ENCODE data around the gene OR8B4.

OR8B4 gene, protein sequence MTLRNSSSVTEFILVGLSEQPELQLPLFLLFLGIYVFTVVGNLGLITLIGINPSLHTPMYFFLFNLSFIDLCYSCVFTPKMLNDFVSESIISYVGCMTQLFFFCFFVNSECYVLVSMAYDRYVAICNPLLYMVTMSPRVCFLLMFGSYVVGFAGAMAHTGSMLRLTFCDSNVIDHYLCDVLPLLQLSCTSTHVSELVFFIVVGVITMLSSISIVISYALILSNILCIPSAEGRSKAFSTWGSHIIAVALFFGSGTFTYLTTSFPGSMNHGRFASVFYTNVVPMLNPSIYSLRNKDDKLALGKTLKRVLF

DNA sequence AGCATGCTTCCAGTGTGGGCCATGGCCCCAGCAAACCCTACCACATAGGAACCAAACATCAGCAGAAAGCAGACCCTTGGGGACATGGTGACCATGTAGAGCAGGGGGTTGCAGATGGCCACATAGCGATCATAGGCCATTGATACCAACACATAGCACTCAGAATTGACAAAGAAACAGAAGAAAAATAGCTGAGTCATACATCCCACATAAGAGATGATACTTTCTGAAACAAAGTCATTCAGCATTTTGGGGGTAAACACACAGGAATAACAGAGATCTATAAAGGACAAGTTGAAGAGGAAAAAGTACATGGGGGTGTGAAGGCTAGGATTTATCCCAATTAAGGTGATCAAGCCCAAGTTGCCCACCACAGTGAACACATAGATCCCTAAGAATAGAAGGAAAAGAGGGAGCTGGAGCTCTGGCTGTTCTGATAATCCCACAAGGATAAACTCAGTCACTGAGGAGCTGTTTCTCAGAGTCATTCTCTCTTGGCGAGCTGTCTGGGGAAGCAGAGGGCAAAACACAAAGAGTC, at the start of gene OR8B4:
Gene OR8B4, minus strand, starts transcription at position 488 of the 538 bp plus-strand sequence. Its CDS starts 0 bp downstream, at position 488.
- CTCF ChIA-PET, result interaction anchor here (1.1 kb wide), 1 partner anchor 22 kb away, joined by 3 read pairs; no protein-coding TSS in a partner anchor
- DNase-seq (ENCODE audit: extremely low spot score), result no peak
- POLR2A ChIA-PET, result no interaction called here
- TF ChIP-seq, protein P1, sequence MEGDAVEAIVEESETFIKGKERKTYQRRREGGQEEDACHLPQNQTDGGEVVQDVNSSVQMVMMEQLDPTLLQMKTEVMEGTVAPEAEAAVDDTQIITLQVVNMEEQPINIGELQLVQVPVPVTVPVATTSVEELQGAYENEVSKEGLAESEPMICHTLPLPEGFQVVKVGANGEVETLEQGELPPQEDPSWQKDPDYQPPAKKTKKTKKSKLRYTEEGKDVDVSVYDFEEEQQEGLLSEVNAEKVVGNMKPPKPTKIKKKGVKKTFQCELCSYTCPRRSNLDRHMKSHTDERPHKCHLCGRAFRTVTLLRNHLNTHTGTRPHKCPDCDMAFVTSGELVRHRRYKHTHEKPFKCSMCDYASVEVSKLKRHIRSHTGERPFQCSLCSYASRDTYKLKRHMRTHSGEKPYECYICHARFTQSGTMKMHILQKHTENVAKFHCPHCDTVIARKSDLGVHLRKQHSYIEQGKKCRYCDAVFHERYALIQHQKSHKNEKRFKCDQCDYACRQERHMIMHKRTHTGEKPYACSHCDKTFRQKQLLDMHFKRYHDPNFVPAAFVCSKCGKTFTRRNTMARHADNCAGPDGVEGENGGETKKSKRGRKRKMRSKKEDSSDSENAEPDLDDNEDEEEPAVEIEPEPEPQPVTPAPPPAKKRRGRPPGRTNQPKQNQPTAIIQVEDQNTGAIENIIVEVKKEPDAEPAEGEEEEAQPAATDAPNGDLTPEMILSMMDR (IDR thresholded peaks at IDR 0.05; ENCODE audit: control extremely low read depth, extremely low read depth, low read depth, missing control alignments), result no peak

DNA sequence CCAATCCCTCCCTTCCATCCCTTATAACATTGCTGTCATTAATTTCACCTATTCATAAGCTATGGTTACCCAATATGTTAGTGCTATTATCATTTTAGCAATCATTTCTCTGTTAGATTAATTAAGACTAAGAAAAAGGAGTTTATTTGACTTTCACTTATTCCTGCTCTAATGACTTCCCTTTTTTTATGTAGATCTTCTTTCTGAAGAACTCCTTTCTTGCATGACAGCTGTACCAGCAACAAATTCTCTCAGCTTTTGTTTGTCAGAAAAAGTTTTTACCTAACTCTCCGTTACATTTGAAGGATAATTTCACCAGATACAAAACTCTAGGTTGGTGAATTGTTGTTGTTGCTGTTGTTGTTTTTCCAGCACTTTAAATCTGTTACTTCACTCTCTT, 49.4 kb upstream of the OR8B4 start:
- no peak for DNase-seq (ENCODE audit: extremely low spot score)
- ChIA-PET POLR2A (no interaction called here), CTCF (no interaction called here)
- TF ChIP-seq, protein P1 (IDR thresholded peaks at IDR 0.05; ENCODE audit: control extremely low read depth, extremely low read depth, low read depth, missing control alignments), result no peak

DNA sequence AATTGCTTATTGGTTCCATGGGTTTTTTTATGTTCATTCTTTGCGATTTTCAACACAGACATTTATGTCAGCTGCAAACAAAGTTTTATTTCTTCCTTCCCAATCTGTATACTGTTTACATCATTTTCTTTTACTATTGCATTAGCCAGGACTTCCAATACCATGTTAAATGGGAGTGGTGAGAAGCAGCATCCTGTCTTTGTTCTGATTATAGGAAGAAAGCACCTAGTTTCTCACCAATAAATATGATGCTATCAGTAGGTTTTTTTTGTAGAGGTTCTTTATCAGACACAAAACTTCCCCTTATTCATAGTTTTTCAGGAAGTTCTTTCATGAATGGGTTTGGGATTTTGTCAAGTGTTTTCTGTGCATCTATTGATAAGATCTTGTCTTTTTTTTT, 48.8 kb upstream of the OR8B4 start:
- TF ChIP-seq, protein P1 (IDR thresholded peaks at IDR 0.05; ENCODE audit: control extremely low read depth, extremely low read depth, low read depth, missing control alignments), result no peak
- ChIA-PET POLR2A (no interaction called here), CTCF (no interaction called here)
- no peak for DNase-seq (ENCODE audit: extremely low spot score)

DNA sequence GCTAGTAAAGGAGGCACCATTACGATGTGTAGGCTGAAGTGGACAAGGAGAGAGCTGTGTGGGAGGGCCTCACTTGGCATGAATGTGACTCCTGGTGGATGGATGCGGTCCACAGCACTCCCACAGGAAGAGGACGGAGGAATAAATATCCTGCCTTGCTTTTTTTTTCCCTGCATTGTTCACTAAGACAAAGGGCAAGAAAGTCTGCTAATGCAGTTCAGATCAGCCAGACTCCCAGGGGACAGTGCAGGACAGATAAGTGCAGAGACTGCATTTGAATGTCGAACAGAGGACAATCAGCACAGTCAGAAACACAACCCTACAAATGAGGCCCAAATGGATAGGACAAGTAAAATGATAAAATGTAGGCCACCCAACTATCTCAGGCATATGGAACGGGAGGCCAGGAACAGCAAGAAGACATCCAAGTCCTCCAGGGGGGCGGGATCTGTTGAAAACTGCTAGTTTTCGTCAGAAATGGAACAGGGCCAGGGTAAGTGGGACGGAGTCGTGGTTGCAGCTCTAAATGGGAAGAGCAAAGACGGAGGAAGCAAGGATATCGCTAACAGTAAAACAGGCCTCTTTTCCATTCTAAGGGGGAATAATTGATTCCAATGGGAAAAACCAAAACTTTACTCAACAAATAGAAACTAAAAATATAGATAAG, 46.0 kb upstream of the OR8B4 start:
- DNase-seq (ENCODE audit: extremely low spot score), result no peak
- TF ChIP-seq, protein P1 (IDR thresholded peaks at IDR 0.05; ENCODE audit: control extremely low read depth, extremely low read depth, low read depth, missing control alignments), result no peak
- CTCF ChIA-PET, result interaction anchor here (1.3 to 1.8 kb wide), 2 partner anchors 9 to 672 kb away, joined by 3 to 7 read pairs; no protein-coding TSS in a partner anchor
- POLR2A ChIA-PET, result no interaction called here

DNA sequence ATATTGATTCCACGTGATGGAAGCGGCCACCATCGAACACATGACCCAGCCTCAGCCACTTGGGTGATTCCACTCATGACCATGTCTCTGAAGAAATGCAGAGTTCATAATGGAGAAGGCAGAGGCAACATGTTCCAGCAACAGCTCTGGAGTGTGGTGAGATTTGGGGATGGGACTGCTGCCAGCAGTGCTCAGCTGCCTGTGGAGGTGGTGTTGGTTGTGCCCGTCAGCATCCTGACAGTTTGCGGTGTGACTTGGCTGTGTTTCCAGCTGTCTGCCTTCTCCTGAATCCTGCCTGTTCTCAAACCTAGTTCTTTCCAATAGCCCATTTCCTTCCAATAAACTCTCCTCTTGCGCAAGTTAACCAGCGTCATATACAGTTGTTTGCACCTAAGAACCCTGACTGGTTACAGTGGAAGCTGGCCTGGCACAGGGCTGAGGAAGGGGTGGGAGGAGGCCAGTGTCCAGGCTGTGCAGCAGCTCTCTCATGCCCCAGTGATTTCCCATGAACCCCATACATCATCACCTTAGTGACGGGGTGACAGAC, 42.8 kb upstream of the OR8B4 start:
- ChIA-PET CTCF (interaction anchor here (1.1 kb wide), 1 partner anchor 46 kb away, joined by 3 read pairs; no protein-coding TSS in a partner anchor), POLR2A (no interaction called here)
- TF ChIP-seq, protein P1 (IDR thresholded peaks at IDR 0.05; ENCODE audit: control extremely low read depth, extremely low read depth, low read depth, missing control alignments), result no peak
- no peak for DNase-seq (ENCODE audit: extremely low spot score)

DNA sequence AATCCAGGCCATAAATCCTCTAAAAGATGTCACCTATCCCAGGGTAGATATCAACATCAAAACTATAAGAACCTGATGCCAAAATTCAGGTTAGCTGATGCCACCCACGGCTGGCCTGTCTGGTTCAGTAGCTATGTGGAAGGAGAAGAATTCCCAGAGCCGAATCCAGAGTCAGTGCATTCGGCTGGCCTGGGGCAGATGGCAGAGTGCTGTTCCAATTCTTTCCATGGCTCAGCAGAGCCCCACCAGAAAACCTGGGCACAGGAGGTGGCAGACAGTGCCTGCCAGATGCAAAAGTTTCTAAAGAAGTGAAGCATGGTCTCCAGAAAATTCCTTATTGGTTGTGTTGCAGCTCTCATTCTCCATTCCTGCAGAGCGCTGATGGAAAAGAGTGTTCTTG, 40.7 kb upstream of the OR8B4 start:
- POLR2A ChIA-PET, result no interaction called here
- no peak for DNase-seq (ENCODE audit: extremely low spot score)
- CTCF ChIA-PET, result interaction anchor here (0.7 to 1.6 kb wide), 3 partner anchors 11 to 16 kb away, joined by 3 to 8 read pairs (median 3); no protein-coding TSS in a partner anchor
- TF ChIP-seq, protein P1 (IDR thresholded peaks at IDR 0.05; ENCODE audit: control extremely low read depth, extremely low read depth, low read depth, missing control alignments), result no peak

All from GM10248 (cell line).